ENCODE data around the gene CELF4.

Gene CELF4

GRCh38 chr18:37246779-37247340, 318.7 kb downstream of the CELF4 start:
- no peak for DNase-seq (ENCODE audit: insufficient read length, low spot score)
- TF ChIP-seq, protein P1, sequence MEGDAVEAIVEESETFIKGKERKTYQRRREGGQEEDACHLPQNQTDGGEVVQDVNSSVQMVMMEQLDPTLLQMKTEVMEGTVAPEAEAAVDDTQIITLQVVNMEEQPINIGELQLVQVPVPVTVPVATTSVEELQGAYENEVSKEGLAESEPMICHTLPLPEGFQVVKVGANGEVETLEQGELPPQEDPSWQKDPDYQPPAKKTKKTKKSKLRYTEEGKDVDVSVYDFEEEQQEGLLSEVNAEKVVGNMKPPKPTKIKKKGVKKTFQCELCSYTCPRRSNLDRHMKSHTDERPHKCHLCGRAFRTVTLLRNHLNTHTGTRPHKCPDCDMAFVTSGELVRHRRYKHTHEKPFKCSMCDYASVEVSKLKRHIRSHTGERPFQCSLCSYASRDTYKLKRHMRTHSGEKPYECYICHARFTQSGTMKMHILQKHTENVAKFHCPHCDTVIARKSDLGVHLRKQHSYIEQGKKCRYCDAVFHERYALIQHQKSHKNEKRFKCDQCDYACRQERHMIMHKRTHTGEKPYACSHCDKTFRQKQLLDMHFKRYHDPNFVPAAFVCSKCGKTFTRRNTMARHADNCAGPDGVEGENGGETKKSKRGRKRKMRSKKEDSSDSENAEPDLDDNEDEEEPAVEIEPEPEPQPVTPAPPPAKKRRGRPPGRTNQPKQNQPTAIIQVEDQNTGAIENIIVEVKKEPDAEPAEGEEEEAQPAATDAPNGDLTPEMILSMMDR (IDR thresholded peaks at IDR 0.05; ENCODE audit: insufficient read depth, missing control alignments): no peak
- FAIRE-seq: peak; percentile 63

DNA sequence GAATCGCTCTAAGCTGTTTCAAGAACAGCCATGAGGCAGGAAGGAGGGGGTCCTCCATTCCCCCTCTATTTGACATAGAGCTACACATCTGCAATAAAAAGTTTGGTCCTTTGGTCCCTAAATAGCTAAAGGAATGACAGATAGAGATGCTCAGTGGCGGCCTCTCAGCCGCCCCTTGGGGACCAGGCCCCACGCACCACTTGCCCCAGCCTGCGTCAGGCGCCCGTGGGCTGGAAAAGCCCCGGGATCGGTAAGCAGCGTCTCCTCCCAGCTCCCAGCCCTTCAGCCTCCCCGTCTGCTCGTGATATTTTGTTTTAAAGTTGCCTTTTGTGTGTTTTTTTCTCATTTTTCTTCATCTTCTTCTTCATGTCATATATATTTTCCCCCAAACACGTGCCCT, 321.0 kb downstream of the CELF4 start:
- FAIRE-seq (no peak), DNase-seq (ENCODE audit: insufficient read length, low spot score) (no peak)
- TF ChIP-seq, protein P1 (IDR thresholded peaks at IDR 0.05; ENCODE audit: insufficient read depth, missing control alignments): no peak

- DNase-seq (ENCODE audit: insufficient read length, low spot score) (no peak), FAIRE-seq (no peak)
- TF ChIP-seq, protein P1 (IDR thresholded peaks at IDR 0.05; ENCODE audit: insufficient read depth, missing control alignments): no peak
Observed at GRCh38 chr18:37243741-37244140, 321.9 kb downstream of the CELF4 start.

DNA sequence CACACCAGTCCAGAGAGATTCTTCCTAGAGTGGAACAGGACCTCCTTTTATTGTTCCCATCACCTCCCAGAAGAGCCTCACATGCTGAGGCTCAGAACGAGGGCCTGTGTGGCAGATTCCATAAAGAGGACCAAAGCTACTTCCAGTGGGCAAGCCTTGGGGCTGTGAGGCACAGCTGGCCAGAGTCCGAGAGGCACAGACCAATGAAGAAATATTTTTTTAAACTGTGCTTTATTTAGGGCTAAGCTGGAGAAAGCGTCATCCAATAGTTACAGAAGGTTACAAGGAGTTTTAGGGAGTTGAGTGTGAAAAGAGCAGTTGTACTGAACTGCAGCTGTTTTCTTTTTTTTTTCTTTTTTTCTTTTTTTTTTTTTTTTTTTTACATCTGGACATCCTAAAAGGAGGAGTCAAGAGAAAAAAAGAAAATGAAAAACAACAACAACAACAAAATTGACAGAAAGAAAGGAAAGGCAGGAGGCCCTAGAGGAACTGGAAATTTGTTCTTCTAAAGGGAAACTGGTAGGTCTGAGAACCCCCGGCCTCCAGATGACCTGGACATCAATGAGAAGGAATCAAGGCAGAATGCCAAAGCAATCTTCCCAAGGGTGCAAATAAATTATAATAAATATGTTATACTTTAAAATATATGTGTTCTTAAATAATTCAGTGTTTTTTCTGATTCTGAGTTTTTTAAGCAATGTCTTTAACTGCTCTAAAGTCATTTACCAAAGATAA, 322.6 kb downstream of the CELF4 start:
- TF ChIP-seq, protein P1 (IDR thresholded peaks at IDR 0.05; ENCODE audit: insufficient read depth, missing control alignments): no peak
- FAIRE-seq: no peak
- no peak for DNase-seq (ENCODE audit: insufficient read length, low spot score)

- DNase-seq (ENCODE audit: insufficient read length, low spot score): no peak
- TF ChIP-seq, protein P1 (IDR thresholded peaks at IDR 0.05; ENCODE audit: insufficient read depth, missing control alignments): no peak
- no peak for FAIRE-seq
Observed at GRCh38 chr18:37242091-37242490, 323.5 kb downstream of the CELF4 start.

GRCh38 chr18:37238282-37239108, 327.1 kb downstream of the CELF4 start:
- DNase-seq (ENCODE audit: insufficient read length, low spot score) (no peak), FAIRE-seq (no peak)
- TF ChIP-seq, protein P1 (IDR thresholded peaks at IDR 0.05; ENCODE audit: insufficient read depth, missing control alignments): no peak

Measured in D721Med (cell line).